ENCODE results near the gene LY86.

GRCh38 chr6:6591778-6592465 is 3.4 kb downstream of the LY86 start:
- TF ChIP-seq ZZZ3 (CRISPR knock-in tag; IDR thresholded peaks at IDR 0.05; ENCODE audit: borderline replicate concordance) (no peak), ZBTB33 (CRISPR knock-in tag; IDR thresholded peaks at IDR 0.05) (no peak), NBN (conservative IDR thresholded peaks at IDR 0.05) (no peak), MYNN (CRISPR knock-in tag; IDR thresholded peaks at IDR 0.05; ENCODE audit: low read depth) (no peak), ZNF282 (IDR thresholded peaks at IDR 0.05; ENCODE audit: partially characterized antibody) (no peak), HBP1 (CRISPR knock-in tag; IDR thresholded peaks at IDR 0.05; ENCODE audit: low read depth) (no peak), ASH2L (IDR thresholded peaks at IDR 0.05; ENCODE audit: insufficient read length, low read depth, low read length) (no peak), POLR2A (IDR thresholded peaks at IDR 0.05; ENCODE audit: insufficient read depth in 1 of 2, low read depth in 2 of 2, low read length in 2 of 2) (no peak), ZFX (CRISPR knock-in tag; IDR thresholded peaks at IDR 0.05; ENCODE audit: low read depth) (no peak), CAMTA2 (CRISPR knock-in tag; IDR thresholded peaks at IDR 0.05; ENCODE audit: borderline replicate concordance) (no peak), ATF1 (CRISPR knock-in tag; IDR thresholded peaks at IDR 0.05) (no peak), REST (IDR thresholded peaks at IDR 0.05; ENCODE audit: borderline replicate concordance in 1 of 2, low read depth in 1 of 2, low read length in 2 of 2) (no peak), ZBTB43 (CRISPR knock-in tag; conservative IDR thresholded peaks at IDR 0.05) (no peak), MAX (IDR thresholded peaks at IDR 0.05) (no peak)
